Endodermal cell (in vitro differentiated cells): ENCODE measurements around the gene E2F7. TPM values are rescaled to one million over a fixed set of nuclear protein-coding genes. Genes with fewer than 3 reads are reported as not detected.

Source experiments
- DNase-seq: peaks from one replicate; pipeline ENCODE4 v3.0.0-alpha.2; 2017
- H3K27ac ChIP-seq: 2 replicates; pipeline ENCODE4 v1.5.1; 2013; ENCODE audit warnings: mild to moderate bottlenecking, low read depth, low read length, moderate library complexity
- H3K27me3 ChIP-seq: 2 replicates; pipeline ENCODE4 v1.6.1; 2013; ENCODE audit warnings: mild to moderate bottlenecking, low read length, moderate library complexity; ENCODE audit not compliant: insufficient read depth, control insufficient read depth, poor library complexity, severe bottlenecking
- H3K36me3 ChIP-seq: 2 replicates; pipeline ENCODE4 v1.7.0; 2013; ENCODE audit warnings: mild to moderate bottlenecking, low read length, moderate library complexity; ENCODE audit not compliant: control insufficient read depth, insufficient read depth
- H3K4me1 ChIP-seq: one replicate; pipeline ENCODE4 v1.7.0; 2013; ENCODE audit warnings: low read length; ENCODE audit not compliant: control insufficient read depth, insufficient read depth
- H3K4me3 ChIP-seq: 2 replicates; pipeline ENCODE4 v1.5.1; 2013; ENCODE audit warnings: mild to moderate bottlenecking, low read length, moderate library complexity
- H3K9ac ChIP-seq: 2 replicates; pipeline ENCODE4 v1.6.1; 2013; ENCODE audit warnings: mild to moderate bottlenecking, low read length, moderate library complexity; ENCODE audit not compliant: poor library complexity, severe bottlenecking; ENCODE audit errors: extremely low read depth
- H3K9me3 ChIP-seq: 2 replicates; pipeline ENCODE4 v1.6.1; 2013; ENCODE audit warnings: mild to moderate bottlenecking, low read length, moderate library complexity; ENCODE audit not compliant: control insufficient read depth
- H3K27ac Mint-ChIP-seq: 2 replicates; pipeline ENCODE4 v1.8.0; 2020; ENCODE audit warnings: mixed read lengths
- H3K27me3 Mint-ChIP-seq: 2 replicates; pipeline ENCODE4 v1.8.0; 2021; ENCODE audit warnings: mild to moderate bottlenecking, mixed read lengths; ENCODE audit not compliant: insufficient read depth
- H3K36me3 Mint-ChIP-seq: 2 replicates; pipeline ENCODE4 v1.8.0; 2020; ENCODE audit warnings: low read depth, mixed read lengths
- H3K4me1 Mint-ChIP-seq: 2 replicates; pipeline ENCODE4 v1.8.0; 2020; ENCODE audit warnings: mixed read lengths
- H3K4me3 Mint-ChIP-seq: 2 replicates; pipeline ENCODE4 v1.8.0; 2020; ENCODE audit warnings: mild to moderate bottlenecking, moderate library complexity, mixed read lengths
- H3K9me3 Mint-ChIP-seq: 2 replicates; pipeline ENCODE4 v1.8.0; 2020; ENCODE audit warnings: mild to moderate bottlenecking, mixed read lengths
- CTCF ChIP-seq: fragments of 200-600 bp; sonication (generic); conservative IDR thresholded peaks from 2 replicates; pipeline ENCODE4 v1.5.0; 2021; ENCODE audit warnings: antibody characterized with exemption, mild to moderate bottlenecking
- WGBS, 2 experiments: methylation state at CpG; one replicate each; pipeline versions ENCODE4 v1.1.5 to v1.1.7; 2013; ENCODE audit warnings: missing lambda C conversion rate in 2 of 2, mixed read lengths in 1 of 2; ENCODE audit not compliant: insufficient coverage in 1 of 2, insufficient read length in 1 of 2; 5-methylcytosine and 5-hydroxymethylcytosine counted together
- total RNA-seq, 2 donors: library from RNA; stranded (reverse); fragmentation: NEBNext Ultra II Directional in 1 of 2; extraction: Animal tissue kit (Norgen Biotek cat#: 25700) in 1 of 2; gene quantifications; 2 replicates in 1 of 2; 3 replicates in 1 of 2; pipeline ENCODE4 v1.2.1, GENCODE V29; 2021

The E2F7 gene
- total RNA-seq, 2 donors from 2014 or later, result 21.0 to 21.2 TPM

GRCh38 chr12:77046468-77046867 is 18.9 kb downstream of the E2F7 start:
- Histone ChIP-seq H3K27ac (no peak overlapping the region), H3K4me3 (no peak overlapping the region), H3K9me3 (no peaks in the 10 kb centered on the region), H3K9ac (no peak overlapping the region), H3K27me3 (no peaks in the 10 kb centered on the region), H3K36me3 (peaks cover 50% of the 10 kb centered on the region), H3K4me1 (no peaks in the 10 kb centered on the region)
- Mint-ChIP-seq H3K36me3 (peaks cover 49% of the 10 kb centered on the region), H3K4me3 (no peak overlapping the region), H3K27ac (no peak overlapping the region), H3K27me3 (no peaks in the 10 kb centered on the region), H3K9me3 (no peaks in the 10 kb centered on the region), H3K4me1 (no peaks in the 10 kb centered on the region)
- no peak for TF ChIP-seq CTCF
- no peak for DNase-seq
- WGBS, 2 experiments, result 96 to 100% methylated on average over 4 to 5 of the region's 5 CpGs

DNA sequence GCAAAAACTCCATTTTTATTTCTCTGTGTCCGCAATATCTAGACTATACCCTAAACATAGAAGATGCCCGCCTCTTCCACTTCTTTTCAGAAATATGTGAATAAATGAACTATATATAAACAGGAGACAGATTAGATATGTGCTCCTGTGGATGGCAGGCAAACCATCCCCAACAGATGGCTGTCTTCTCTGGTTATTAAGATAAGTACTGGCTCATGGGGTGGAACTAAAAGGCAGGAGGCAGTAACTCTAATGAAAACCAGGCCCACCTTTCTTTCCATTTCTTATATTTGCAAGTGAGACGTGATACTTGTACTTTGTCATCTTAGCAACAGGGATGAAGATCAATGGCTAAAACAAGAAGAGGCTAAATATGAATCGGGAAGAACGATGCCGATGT is 20.2 kb downstream of the E2F7 start:
- Mint-ChIP-seq H3K4me3 (no peak overlapping the region), H3K27ac (no peak overlapping the region), H3K27me3 (no peaks in the 10 kb centered on the region), H3K9me3 (no peaks in the 10 kb centered on the region), H3K36me3 (peaks cover 60% of the 10 kb centered on the region), H3K4me1 (no peaks in the 10 kb centered on the region)
- Histone ChIP-seq H3K4me1 (no peaks in the 10 kb centered on the region), H3K27me3 (no peaks in the 10 kb centered on the region), H3K4me3 (no peak overlapping the region), H3K36me3 (peaks cover 52% of the 10 kb centered on the region), H3K9me3 (no peaks in the 10 kb centered on the region), H3K9ac (no peak overlapping the region), H3K27ac (no peak overlapping the region)
- no peak for TF ChIP-seq CTCF
- WGBS, 2 experiments, result 93 to 98% methylated on average over 3 to 4 of the region's 6 CpGs
- DNase-seq, result no peak

DNA sequence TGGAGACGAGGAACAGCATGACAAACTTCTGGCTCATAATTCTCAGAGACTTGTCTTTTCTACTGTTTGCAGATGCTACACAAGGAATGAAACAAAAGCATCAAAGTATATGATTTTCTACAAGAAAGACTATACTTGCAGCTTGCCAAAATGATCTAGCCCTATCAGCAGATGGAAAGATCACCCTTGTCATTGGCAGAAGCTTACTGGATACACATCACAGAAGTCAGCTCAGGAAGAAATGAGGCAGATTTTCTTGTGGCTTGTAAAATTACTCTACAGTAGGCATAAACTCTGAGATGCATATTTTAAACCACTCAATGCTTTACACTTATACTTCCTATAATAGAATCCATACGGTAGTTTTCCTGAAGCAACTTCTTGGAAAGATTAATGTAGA is 20.6 kb downstream of the E2F7 start:
- H3K4me1 ChIP-seq, result no peaks in the 10 kb centered on the region
- Mint-ChIP-seq H3K27ac (no peak overlapping the region), H3K36me3 (peaks cover 64% of the 10 kb centered on the region), H3K27me3 (no peaks in the 10 kb centered on the region), H3K4me3 (no peak overlapping the region), H3K9me3 (no peaks in the 10 kb centered on the region), H3K4me1 (no peaks in the 10 kb centered on the region)
- no peak overlapping the region for H3K27ac ChIP-seq
- no peak overlapping the region for H3K4me3 ChIP-seq
- no peak for DNase-seq
- no peak for TF ChIP-seq CTCF
- H3K9ac ChIP-seq, result no peak overlapping the region
- 90 to 100% methylated on average over 1 of the region's 2 CpGs for whole genome bisulfite sequencing, 2 experiments
- H3K9me3 ChIP-seq, result no peaks in the 10 kb centered on the region
- H3K36me3 ChIP-seq, result peaks cover 56% of the 10 kb centered on the region
- H3K27me3 ChIP-seq, result no peaks in the 10 kb centered on the region
